Measurements from ENCODE around the gene NHSL2. TPM values are rescaled to one million over a fixed set of nuclear protein-coding genes. Genes with fewer than 3 reads are reported as not detected.
A peak's percentile ranks its signal among the peaks of the same experiment; 100 is the strongest.

NHSL2 gene
- total RNA-seq, 1 experiment from 2014 or later: 0.29 TPM

DNA sequence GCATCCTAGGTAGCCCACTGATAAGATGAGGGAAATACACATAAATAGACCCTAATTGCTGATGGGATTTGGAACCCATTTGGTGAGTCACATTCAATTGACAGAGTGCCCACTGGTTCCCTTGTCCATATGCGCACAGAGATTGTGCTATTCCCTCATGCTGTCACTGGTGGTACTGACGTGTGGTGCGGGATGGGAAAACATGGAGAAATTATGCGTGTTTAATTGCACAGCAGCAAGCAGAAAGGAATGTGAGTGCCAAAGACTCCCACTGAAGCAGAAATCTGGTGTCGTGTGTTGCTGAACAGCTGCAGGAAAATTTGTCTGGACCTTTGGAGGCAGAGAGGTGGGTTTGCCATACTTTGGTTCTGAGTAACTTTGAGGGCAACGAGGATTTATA, 92.2 kb downstream of the NHSL2 start:
- Histone ChIP-seq H3K4me3 (no peak overlapping the region), H3K27me3 (replicated peaks) (no peaks in the 10 kb centered on the region), H3K27ac (no peak overlapping the region), H3K36me3 (no peaks in the 10 kb centered on the region), H3K4me1 (replicated peaks) (peaks cover 9% of the 10 kb centered on the region), H3K9me3 (replicated peaks) (no peaks in the 10 kb centered on the region)
- no peak for DNase-seq (ENCODE audit: low read depth in 1 of 2, low spot score in 2 of 2)

DNA sequence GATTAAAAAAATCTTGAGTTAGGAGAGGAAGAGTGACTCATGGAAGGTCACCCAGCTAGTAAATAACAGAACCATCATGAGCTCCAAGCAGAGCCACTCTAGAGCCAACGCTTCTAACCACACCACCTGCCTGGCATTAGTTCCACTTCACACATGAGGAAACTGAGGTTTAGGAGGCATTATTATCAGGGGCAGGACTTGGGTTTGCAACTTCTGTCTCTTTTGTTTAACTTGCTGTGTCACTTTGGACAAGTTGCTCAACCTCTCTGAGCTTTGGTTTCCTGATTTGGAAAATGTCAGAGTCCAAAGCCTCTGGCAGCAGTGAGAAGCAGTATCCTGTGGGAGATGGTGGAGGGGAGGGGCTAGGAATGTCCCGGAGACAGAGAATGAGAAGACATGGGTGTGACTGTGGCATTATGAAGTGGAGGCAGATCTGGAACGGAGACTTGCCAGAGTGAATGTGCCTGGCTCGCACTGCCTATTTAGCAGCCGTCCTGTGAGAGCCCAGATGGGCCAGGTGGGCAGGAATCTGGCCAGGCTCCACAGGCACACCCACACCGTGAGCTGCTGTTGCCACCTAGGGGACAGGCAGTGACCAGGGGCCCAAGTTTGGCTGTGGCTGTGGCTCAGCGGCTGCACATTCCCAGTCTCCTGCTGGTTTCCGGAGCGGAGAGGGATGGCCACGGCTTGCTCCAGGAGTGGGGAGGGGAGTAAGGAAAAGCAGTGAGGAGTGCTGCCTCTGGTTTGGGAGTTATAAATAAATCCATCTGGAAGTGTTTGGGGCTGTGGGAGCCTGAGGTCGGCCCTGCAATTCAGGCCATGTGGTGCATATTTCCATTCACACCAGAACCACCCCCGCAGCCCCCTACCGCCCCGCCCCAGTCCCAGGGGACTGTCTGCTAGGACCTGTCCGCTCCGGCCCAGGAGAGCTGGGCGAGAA, 93.4 kb downstream of the NHSL2 start:
- H3K4me3 ChIP-seq: no peak overlapping the region
- H3K4me1 ChIP-seq (replicated peaks): peaks cover 9% of the 10 kb centered on the region
- H3K9me3 ChIP-seq (replicated peaks): no peaks in the 10 kb centered on the region
- H3K27me3 ChIP-seq (replicated peaks): no peaks in the 10 kb centered on the region
- H3K27ac ChIP-seq: no peak overlapping the region
- H3K36me3 ChIP-seq: no peaks in the 10 kb centered on the region
- DNase-seq (ENCODE audit: low read depth in 1 of 2, low spot score in 2 of 2): peak in 1 of 2 experiments; percentile 9

DNA sequence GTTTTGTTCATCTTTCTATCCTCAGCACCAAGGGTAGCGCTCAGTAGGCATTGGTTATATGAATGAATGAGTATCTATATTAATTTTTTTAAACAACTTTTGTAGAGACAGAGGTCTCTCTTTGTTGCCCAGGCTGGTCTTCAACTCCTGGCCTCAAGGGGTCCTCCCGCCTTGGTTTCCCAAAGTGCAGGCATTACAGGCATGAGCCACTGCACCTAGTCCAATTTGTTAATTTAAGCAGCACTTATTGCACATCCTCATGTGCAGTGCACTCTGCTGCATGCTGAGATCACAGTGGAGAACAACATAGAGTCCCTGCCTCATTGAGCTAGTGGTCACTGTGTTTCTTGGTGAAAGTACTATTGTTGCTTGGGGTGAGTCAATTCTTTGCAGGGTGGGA, 94.4 kb downstream of the NHSL2 start:
- no peak for DNase-seq (ENCODE audit: low read depth in 1 of 2, low spot score in 2 of 2)
- no peak overlapping the region for H3K4me3 ChIP-seq
- H3K27me3 ChIP-seq (replicated peaks): no peaks in the 10 kb centered on the region
- no peak overlapping the region for H3K27ac ChIP-seq
- H3K9me3 ChIP-seq (replicated peaks): no peaks in the 10 kb centered on the region
- no peaks in the 10 kb centered on the region for H3K36me3 ChIP-seq
- H3K4me1 ChIP-seq (replicated peaks): peaks cover 9% of the 10 kb centered on the region

DNA sequence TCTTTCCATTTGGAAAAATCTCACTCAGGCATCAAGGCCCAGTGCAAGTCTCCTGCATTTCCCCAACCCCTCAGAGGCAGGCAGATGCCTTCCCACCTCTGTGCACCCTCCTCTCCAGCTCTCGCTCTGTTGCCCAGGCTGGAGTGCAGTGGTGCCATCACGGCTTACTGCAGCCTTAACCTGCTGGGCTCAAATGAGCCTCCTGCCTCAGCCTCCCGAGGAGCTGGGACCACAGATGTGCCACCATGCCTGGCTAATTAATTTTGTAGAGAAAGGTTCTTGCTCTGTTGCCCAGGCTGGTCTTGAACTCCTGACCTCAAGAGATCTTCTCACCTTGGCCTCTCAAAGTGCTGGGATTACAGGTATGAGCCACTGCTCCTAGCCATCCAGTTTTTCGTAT, 95.8 kb downstream of the NHSL2 start:
- Histone ChIP-seq H3K27ac (no peak overlapping the region), H3K4me1 (replicated peaks) (peaks cover 9% of the 10 kb centered on the region), H3K27me3 (replicated peaks) (no peaks in the 10 kb centered on the region), H3K36me3 (no peaks in the 10 kb centered on the region), H3K9me3 (replicated peaks) (no peaks in the 10 kb centered on the region), H3K4me3 (no peak overlapping the region)
- no peak for DNase-seq (ENCODE audit: low read depth in 1 of 2, low spot score in 2 of 2)

DNA sequence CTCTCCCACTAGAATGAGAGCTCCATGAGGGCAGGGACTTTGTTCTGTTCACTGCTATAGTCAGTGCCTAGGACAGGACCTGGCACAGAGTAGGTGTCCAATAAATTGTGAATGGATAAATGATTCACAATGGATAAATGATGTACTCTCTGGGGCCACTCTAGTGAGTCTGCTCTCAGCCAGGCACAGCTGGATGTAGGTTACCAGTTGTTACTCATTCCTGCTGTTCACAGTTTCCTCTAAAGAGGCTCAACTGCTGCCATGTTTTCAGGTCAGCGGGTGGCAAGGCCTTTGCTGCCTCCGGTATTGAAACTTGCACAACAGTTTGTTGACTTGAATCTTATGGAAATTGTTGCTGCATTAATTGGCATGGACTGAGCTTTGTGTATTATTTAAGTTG, 99.1 kb downstream of the NHSL2 start:
- H3K4me3 ChIP-seq: no peak overlapping the region
- no peaks in the 10 kb centered on the region for H3K27me3 ChIP-seq (replicated peaks)

DNA sequence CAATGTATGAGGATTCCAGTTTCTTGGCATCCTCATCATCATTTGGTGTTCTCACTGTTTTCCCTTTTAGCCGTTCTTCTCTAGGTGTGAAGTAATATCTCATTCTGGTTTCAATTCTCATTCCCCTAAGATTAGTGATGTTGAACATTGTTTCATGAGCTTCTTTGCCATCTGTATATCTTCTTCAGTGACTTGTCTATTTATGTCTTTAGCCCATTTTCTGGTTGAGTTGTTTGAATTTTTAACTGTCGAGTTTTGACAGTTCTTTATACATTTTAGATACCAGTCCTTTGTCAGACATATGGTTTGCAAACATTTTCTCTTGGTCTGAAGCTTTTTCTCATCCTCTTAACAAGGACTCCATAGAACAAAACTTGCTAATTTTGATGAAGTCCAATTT, 101.1 kb downstream of the NHSL2 start:
- Histone ChIP-seq H3K36me3 (no peaks in the 10 kb centered on the region), H3K27me3 (replicated peaks) (no peaks in the 10 kb centered on the region), H3K9me3 (replicated peaks) (no peaks in the 10 kb centered on the region), H3K4me3 (no peak overlapping the region), H3K4me1 (replicated peaks) (no peaks in the 10 kb centered on the region), H3K27ac (no peak overlapping the region)
- no peak for DNase-seq (ENCODE audit: low read depth in 1 of 2, low spot score in 2 of 2)

More for the DNA sequence above, 99.1 kb downstream of the NHSL2 start:
- Histone ChIP-seq H3K9me3 (replicated peaks) (no peaks in the 10 kb centered on the region), H3K4me1 (replicated peaks) (no peaks in the 10 kb centered on the region), H3K36me3 (no peaks in the 10 kb centered on the region), H3K27ac (no peak overlapping the region)
- no peak for DNase-seq (ENCODE audit: low read depth in 1 of 2, low spot score in 2 of 2)

DNA sequence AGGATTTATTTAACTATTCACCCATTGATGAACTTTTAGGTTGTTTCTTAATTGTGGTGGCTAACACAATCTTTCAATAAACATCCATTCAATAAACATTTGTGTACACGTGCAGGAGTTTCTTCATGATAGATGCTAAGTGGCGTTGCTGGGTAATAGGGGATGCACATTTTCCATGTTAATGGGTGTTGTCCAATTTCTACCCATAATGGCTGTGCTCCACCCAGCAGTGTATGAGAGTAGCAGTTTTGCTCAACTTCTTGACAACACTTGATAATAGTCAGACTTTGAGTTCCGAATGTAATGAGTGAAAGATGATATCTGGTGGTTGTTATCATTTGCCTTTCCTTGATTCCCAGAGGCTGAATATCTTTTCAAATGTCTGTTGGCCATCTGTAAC, 104.7 kb downstream of the NHSL2 start:
- DNase-seq (ENCODE audit: low read depth in 1 of 2, low spot score in 2 of 2): no peak
- Histone ChIP-seq H3K4me3 (no peak overlapping the region), H3K36me3 (no peaks in the 10 kb centered on the region), H3K4me1 (replicated peaks) (peaks cover 9% of the 10 kb centered on the region), H3K9me3 (replicated peaks) (no peaks in the 10 kb centered on the region), H3K27ac (no peak overlapping the region), H3K27me3 (replicated peaks) (no peaks in the 10 kb centered on the region)

DNA sequence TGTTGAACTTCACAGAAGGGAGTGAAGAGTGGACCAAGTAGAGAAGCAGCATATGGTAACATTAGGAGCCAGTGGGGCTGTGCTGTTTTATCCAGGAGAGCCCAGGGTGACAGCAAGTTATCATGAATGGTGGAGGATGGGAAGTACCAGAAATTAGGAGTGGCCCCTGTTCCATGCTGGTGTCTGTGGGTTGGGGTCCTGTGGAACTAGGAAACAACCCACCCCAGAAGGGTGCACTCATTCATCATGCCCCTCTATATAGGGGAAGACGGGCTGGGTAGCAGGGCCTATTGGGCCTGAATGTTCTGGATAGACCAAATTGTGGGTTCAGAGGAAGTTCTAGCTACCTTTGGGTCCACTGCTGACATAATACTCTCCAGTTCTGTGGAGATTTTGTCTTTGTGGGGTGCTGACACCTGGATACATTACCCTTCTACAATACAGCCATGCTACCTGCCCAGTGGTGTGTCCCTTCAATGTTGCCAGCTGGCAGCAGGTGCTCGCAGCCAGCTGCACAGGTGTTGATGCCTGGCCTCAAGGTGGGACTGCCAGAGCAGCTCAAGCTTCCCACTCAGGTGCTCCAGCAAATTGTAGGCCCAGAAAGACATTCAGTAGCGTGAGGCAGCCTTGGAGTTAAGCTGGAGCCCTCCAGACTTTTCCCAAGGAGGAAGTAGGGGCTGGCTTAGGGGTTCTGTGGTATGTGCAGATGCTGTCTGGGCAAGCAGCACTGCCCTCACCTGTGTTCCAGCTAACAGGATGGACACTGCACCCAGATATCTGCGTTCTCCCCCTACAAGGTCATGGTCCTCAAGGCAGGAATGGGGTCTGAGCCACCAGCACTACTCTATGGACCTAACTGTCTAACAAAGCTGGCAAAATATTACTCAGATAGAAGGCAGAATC, 106.5 kb downstream of the NHSL2 start:
- no peak for DNase-seq (ENCODE audit: low read depth in 1 of 2, low spot score in 2 of 2)
- no peak overlapping the region for H3K27ac ChIP-seq
- H3K36me3 ChIP-seq: no peaks in the 10 kb centered on the region
- H3K4me3 ChIP-seq: no peak overlapping the region
- no peaks in the 10 kb centered on the region for H3K9me3 ChIP-seq (replicated peaks)
- no peaks in the 10 kb centered on the region for H3K27me3 ChIP-seq (replicated peaks)
- peaks cover 9% of the 10 kb centered on the region for H3K4me1 ChIP-seq (replicated peaks)

DNA sequence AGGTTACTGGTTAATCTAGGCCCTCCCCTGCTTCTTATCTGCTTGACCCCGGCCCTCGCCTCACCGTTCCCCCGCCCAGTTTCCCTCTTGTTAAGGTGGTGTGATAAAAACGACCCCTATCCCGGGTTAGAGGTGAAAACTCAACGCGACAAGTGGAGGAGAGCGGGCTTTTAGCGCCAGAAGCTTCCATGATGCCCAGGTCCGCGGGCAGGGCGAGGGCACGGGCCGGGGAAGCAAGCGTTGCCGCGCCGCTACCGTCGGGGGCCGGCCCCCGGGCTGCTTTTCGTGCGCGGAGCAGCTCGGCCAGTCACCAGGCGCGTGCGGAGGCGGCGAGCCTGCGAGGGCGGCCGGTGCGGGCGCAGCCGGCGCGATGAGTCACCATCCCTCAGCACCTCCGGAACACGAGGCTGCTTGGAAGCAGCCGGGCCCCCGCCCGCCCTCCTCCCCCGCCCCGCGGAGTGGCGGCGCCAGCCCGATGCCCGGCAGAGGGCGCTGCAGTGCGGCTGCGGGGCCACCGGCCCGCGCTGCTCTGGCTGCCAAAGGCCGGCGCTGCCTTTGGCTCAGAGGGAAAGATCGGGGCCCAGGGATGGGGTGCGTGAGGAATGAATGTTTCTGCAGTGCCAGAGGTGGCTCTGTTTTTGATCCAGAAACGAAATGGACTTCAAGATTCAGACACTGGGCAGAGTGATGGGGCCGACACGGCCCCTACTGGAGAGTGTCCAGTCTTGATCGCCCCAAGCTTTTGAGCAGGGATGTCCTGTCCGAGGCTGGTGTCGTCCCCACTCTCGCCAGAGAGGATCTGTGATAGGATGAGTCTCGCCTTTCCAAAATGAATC, 107.8 kb downstream of the NHSL2 start:
- Histone ChIP-seq H3K27ac (no peak overlapping the region), H3K9me3 (replicated peaks) (no peaks in the 10 kb centered on the region), H3K27me3 (replicated peaks) (no peaks in the 10 kb centered on the region), H3K36me3 (no peaks in the 10 kb centered on the region), H3K4me3 (peak overlapping the region; percentile 14; the same call in 1 of the 2 replicates), H3K4me1 (replicated peaks) (peaks cover 9% of the 10 kb centered on the region)
- DNase-seq (ENCODE audit: low read depth in 1 of 2, low spot score in 2 of 2): peak; percentile 65 to 86

DNA sequence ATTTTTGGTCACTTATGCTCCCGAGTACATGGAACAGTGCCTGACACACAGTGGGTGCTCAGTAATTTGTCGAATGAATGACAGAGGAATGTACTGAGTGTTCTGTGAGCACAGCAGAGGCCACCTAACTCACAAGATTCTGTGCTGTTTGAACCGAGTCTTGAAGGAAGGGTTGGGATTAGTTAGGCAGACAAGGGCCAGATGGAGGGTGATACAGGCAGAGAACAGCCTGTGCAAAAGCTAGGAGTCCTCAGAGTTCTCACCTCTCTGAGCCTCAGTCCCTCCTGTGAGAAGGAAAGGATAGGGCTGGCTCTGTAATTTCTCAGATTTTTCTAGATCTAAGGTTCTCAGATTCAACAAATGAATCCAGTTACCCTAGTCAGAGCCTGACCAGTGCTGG, 108.8 kb downstream of the NHSL2 start:
- Histone ChIP-seq H3K4me3 (no peak overlapping the region), H3K4me1 (replicated peaks) (peaks cover 9% of the 10 kb centered on the region), H3K36me3 (no peaks in the 10 kb centered on the region), H3K27ac (no peak overlapping the region), H3K9me3 (replicated peaks) (no peaks in the 10 kb centered on the region), H3K27me3 (replicated peaks) (no peaks in the 10 kb centered on the region)
- DNase-seq (ENCODE audit: low read depth in 1 of 2, low spot score in 2 of 2): no peak

DNA sequence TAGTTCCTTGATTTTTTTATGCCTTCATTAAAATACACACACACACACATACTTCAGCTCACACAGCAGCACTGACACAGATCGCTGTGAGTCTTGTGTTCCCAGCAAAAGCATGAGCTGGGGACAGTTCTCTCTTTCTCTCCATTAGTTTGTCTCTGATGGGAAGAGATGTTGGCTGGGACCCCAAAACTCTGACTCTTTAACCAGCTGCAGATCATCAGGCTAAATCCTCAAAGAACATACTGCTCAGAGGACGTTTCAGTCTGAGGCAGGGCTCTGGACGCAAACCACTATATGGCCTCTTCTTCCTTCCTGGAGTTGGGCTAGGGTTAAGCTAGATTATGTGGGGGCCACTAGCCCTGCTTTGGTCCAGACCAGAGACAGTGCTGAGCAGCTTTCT, 109.6 kb downstream of the NHSL2 start:
- Histone ChIP-seq H3K4me1 (replicated peaks) (peaks cover 9% of the 10 kb centered on the region), H3K27me3 (replicated peaks) (no peaks in the 10 kb centered on the region), H3K4me3 (no peak overlapping the region), H3K9me3 (replicated peaks) (no peaks in the 10 kb centered on the region), H3K36me3 (no peaks in the 10 kb centered on the region), H3K27ac (no peak overlapping the region)
- DNase-seq (ENCODE audit: low read depth in 1 of 2, low spot score in 2 of 2): no peak

DNA sequence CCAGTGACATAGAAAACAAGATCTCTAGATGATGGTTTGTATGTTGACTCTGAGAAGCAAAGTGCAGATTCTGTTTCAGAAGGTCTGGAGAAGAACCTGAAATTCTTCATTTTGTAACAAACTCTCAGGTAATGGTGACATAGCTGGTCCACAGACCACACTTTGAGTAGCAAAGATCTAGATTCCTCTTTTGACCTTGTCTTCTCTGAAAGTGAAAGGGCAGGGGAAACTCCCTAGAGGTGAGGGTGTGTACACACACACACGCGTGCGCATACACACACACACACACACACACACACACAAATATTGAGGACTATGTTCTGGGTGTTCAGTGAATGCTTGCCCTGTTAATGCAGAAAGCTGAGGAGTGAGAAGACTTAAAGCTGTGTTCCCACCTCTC, 110.1 kb downstream of the NHSL2 start:
- Histone ChIP-seq H3K4me1 (replicated peaks) (peaks cover 9% of the 10 kb centered on the region), H3K27ac (no peak overlapping the region), H3K4me3 (no peak overlapping the region), H3K36me3 (no peaks in the 10 kb centered on the region), H3K27me3 (replicated peaks) (no peaks in the 10 kb centered on the region), H3K9me3 (replicated peaks) (no peaks in the 10 kb centered on the region)
- DNase-seq (ENCODE audit: low read depth in 1 of 2, low spot score in 2 of 2): no peak

DNA sequence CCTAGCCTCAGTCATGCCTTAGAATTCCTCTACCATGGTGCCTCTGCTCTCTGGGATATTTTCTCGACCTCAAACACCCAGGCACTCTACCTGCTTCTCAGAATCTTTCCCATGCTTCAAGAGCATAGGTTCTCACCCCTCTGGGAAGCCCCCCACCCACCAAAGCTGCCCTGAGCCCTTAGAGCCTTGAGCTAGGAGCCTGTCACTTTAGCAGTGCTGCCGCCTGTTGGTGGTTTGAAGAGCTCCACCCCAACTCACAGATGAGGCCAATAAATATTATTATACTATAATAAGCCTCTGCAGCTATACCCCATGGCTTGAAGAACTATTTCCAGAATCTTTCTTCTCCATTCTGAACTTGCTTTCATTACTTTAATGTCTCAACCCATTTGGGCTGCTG, 111.3 kb downstream of the NHSL2 start:
- Histone ChIP-seq H3K9me3 (replicated peaks) (no peaks in the 10 kb centered on the region), H3K4me3 (no peak overlapping the region), H3K36me3 (no peaks in the 10 kb centered on the region), H3K27me3 (replicated peaks) (no peaks in the 10 kb centered on the region), H3K4me1 (replicated peaks) (peaks cover 9% of the 10 kb centered on the region), H3K27ac (no peak overlapping the region)
- no peak for DNase-seq (ENCODE audit: low read depth in 1 of 2, low spot score in 2 of 2)

Measured in SJSA1 (cell line).